Thoracic aorta (tissue), 2 donors: Measurements from ENCODE around the gene UVRAG. TPM values are rescaled to one million over a fixed set of nuclear protein-coding genes. Genes with fewer than 3 reads are reported as not detected.
"Not testable (repeated sequence)": the region's sequence is repeated elsewhere in the genome, so short reads cannot be mapped to it uniquely, and the experiment has no call there.

Source experiments
- ATAC-seq: fragments of 150-250 bp; one replicate; pipeline ENCODE4 v1.8.0; 2017; ENCODE audit warnings: low read depth; ENCODE audit not compliant: insufficient number of reproducible peaks, low FRiP score
- DNase-seq: peaks from one replicate; pipeline ENCODE4 v3.0.0-alpha.2; 2020; ENCODE audit warnings: low spot score
- H3K27ac ChIP-seq, 2 donors: fragments of 200-600 bp; sonication (generic); 1 replicate in 1 of 2; 2 replicates in 1 of 2; pipeline ENCODE4 v1.5.1; 2016; ENCODE audit warnings: mild to moderate bottlenecking in 2 of 2, moderate library complexity in 2 of 2
- H3K27me3 ChIP-seq: fragments of 200-600 bp; sonication (generic); replicated peaks from 2 replicates; pipeline ENCODE4 v1.6.0; 2016; ENCODE audit warnings: mild to moderate bottlenecking; ENCODE audit not compliant: insufficient read depth
- H3K36me3 ChIP-seq: fragments of 200-600 bp; sonication (generic); one replicate; pipeline ENCODE4 v1.5.1; 2016
- H3K4me1 ChIP-seq, 2 donors: fragments of 200-600 bp; sonication (generic); 1 replicate in 1 of 2; 2 replicates in 1 of 2; pipeline versions ENCODE4 v1.5.1 to v1.6.0; 2016; ENCODE audit warnings: low read depth in 2 of 2, mild to moderate bottlenecking in 1 of 2; ENCODE audit not compliant: control insufficient read depth in 1 of 2
- H3K4me3 ChIP-seq: fragments of 200-600 bp; sonication (generic); 2 replicates; pipeline ENCODE4 v1.5.1; 2016; ENCODE audit warnings: mild to moderate bottlenecking
- H3K9me3 ChIP-seq: fragments of 200-600 bp; sonication (generic); 2 replicates; pipeline ENCODE4 v1.5.1; 2016
- total RNA-seq, 2 donors: library from RNA; depleted of rRNA; stranded (reverse); fragments of >200 nt; gene quantifications; one replicate each; pipeline versions ENCODE4 v1.1.0 to v1.2.3, GENCODE V29; 2016
- TF ChIP-seq, protein P1 (sequence below): fragments of 200-600 bp; sonication (generic); IDR thresholded peaks from one replicate; pipeline ENCODE4 v1.5.1; 2019; ENCODE audit warnings: antibody characterized with exemption

UVRAG gene
- total RNA-seq, 2 donors from 2014 or later = 20.4 to 27.7 TPM

DNA sequence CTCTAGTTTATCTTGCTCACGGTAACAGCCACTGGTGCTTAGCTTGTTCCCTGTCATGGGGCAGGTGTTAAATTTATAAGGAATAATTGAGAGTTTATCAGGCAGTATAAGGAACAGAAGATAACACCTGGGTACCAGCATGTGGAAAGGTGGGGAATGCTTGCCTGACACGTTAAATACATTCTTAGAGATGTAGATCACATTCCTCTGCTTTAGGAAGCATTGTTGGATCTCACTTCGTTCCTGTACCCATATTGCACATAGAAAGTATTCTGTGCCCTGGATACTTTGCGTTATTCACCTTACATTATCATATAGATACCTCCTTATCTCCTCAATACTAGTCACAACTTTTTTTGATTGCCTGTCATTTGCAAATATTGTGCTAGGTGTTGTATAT lies 114.7 kb downstream of the UVRAG start:
- TF ChIP-seq, protein P1, sequence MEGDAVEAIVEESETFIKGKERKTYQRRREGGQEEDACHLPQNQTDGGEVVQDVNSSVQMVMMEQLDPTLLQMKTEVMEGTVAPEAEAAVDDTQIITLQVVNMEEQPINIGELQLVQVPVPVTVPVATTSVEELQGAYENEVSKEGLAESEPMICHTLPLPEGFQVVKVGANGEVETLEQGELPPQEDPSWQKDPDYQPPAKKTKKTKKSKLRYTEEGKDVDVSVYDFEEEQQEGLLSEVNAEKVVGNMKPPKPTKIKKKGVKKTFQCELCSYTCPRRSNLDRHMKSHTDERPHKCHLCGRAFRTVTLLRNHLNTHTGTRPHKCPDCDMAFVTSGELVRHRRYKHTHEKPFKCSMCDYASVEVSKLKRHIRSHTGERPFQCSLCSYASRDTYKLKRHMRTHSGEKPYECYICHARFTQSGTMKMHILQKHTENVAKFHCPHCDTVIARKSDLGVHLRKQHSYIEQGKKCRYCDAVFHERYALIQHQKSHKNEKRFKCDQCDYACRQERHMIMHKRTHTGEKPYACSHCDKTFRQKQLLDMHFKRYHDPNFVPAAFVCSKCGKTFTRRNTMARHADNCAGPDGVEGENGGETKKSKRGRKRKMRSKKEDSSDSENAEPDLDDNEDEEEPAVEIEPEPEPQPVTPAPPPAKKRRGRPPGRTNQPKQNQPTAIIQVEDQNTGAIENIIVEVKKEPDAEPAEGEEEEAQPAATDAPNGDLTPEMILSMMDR = no peak
- DNase-seq = no peak
- Histone ChIP-seq H3K27ac (no peak overlapping the region), H3K36me3 (no peaks in the 10 kb centered on the region), H3K9me3 (no peaks in the 10 kb centered on the region), H3K27me3 (no peaks in the 10 kb centered on the region), H3K4me1 (peaks cover 12 to 19% of the 10 kb centered on the region in 2 donors), H3K4me3 (no peak overlapping the region)
- ATAC-seq = no peak

DNA sequence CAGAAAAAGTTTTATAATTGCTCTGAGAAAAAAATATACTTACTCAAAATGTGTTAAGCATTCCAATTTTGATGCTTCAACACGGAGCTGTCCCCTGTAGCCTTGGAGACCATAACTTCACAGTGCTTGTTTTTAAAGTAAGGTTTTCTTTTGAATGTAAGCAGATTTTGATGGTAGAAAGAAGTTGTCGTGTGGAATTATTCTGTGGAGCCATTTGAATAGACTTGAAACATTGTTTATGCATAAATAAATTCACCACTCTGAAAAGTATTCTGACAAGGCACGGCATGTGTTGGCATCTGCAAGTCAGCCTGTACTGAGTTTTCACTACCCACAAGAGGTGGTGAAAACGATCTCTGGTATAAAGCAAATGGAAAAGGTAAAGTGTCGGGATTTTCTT lies 115.5 kb downstream of the UVRAG start:
- H3K9me3 ChIP-seq = no peaks in the 10 kb centered on the region
- H3K4me1 ChIP-seq = peaks cover 5 to 11% of the 10 kb centered on the region in 2 donors
- no peaks in the 10 kb centered on the region for H3K36me3 ChIP-seq
- DNase-seq (no peak), ATAC-seq (no peak)
- H3K27ac ChIP-seq = no peak overlapping the region
- H3K27me3 ChIP-seq = no peaks in the 10 kb centered on the region
- H3K4me3 ChIP-seq = no peak overlapping the region
- TF ChIP-seq, protein P1 = no peak

DNA sequence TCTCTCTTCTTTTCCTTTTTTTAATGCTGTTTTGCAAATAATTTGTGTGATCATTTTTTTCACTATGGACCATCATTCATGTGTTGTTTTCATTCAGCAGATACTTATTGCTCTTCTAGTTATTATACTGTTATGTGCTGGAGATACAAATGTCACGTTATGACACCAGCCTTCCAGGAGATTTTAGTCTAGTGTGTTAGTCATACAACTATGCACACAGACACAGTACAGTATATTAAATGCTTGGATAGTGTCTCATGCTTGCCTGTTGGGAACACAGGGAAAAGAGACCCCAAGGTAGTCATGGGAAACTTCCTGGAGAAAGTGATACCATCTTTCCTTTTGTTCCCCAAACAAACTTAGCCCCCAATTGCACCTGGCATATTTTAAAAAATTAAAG lies 116.1 kb downstream of the UVRAG start:
- DNase-seq (no peak), ATAC-seq (no peak)
- no peaks in the 10 kb centered on the region for H3K36me3 ChIP-seq
- H3K4me3 ChIP-seq = no peak overlapping the region
- H3K4me1 ChIP-seq = peaks cover 0 to 5% of the 10 kb centered on the region in 2 donors
- no peaks in the 10 kb centered on the region for H3K9me3 ChIP-seq
- H3K27me3 ChIP-seq = no peaks in the 10 kb centered on the region
- H3K27ac ChIP-seq = no peak overlapping the region
- TF ChIP-seq, protein P1 = no peak

DNA sequence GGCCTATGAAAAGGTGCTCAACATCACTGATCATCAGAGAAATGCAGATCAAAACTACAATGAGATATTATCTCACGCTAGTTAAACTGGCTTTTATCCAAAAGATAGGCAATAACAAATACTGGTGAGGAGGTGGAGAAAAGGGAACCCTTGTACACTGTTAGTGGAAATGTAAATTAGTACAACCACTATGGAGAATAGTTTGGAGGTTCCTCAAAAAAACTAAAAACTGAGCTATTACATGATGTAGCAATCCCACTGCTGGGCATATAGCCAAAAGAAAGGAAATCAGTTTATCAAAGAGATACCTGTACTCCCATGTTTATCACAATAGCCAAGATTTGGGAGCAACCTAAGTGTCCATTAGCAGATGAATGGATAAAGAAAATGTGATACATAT lies 118.7 kb downstream of the UVRAG start:
- not testable (repeated sequence) for H3K9me3 ChIP-seq, ATAC-seq, DNase-seq, H3K36me3 ChIP-seq, H3K4me3 ChIP-seq, H3K27ac ChIP-seq, H3K27me3 ChIP-seq, H3K4me1 ChIP-seq

DNA sequence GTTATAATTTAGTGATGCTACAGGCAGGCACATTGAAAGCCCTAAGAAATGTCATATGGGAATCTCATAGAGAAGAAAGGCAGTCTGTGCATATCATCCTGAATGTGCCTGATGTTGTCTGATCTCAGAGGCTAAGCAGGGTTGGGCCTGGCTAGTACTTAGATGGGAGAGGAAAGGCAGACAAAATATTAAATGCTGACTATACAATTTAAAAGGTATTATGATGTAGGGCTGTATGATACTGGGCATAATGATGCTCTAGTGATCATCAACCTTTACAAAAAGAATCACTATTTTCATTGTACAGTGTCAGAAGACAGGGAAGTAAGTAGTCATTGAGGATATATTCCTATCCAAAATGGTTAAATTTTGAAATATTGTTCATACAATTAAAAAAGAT lies 119.8 kb downstream of the UVRAG start:
- no peak for DNase-seq
- H3K27ac ChIP-seq = no peak overlapping the region
- H3K9me3 ChIP-seq = no peaks in the 10 kb centered on the region
- ATAC-seq = no peak
- no peaks in the 10 kb centered on the region for H3K36me3 ChIP-seq
- no peak overlapping the region for H3K4me3 ChIP-seq
- no peaks in the 10 kb centered on the region for H3K27me3 ChIP-seq
- no peaks in the 10 kb centered on the region for H3K4me1 ChIP-seq
- TF ChIP-seq, protein P1 = no peak

DNA sequence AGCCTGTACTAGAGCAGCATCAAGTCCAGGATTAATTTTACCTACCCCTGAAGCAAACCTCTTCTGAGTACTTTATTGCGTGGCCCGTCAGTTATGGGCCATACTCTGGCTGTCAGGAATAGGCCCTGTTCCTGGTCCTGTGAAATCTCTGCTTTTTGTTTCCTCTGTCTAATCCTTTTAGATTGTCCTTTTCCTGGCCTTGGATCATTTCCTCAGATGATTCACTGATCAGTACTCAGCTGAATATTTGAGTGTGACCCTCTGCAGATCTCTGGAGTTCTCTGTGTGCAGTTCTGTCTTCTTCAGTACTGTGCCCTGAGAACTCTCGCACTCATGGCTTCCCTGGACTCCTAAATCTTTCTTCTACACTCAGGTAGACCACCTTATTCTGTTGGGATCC lies 123.5 kb downstream of the UVRAG start:
- no peaks in the 10 kb centered on the region for H3K27me3 ChIP-seq
- H3K4me1 ChIP-seq = peaks cover 0 to 7% of the 10 kb centered on the region in 2 donors
- no peaks in the 10 kb centered on the region for H3K36me3 ChIP-seq
- no peak for DNase-seq
- ATAC-seq = no peak
- H3K9me3 ChIP-seq = no peaks in the 10 kb centered on the region
- no peak overlapping the region for H3K4me3 ChIP-seq
- TF ChIP-seq, protein P1 = no peak
- no peak overlapping the region for H3K27ac ChIP-seq
